GM19043 (cell line): Measurements from ENCODE around the gene SKOR1.

Source experiments
- ATAC-seq: cut with Tn5 transposase; IDR thresholded peaks from one replicate; pipeline ENCODE4 v1.9.1; 2021; ENCODE audit warnings: low read depth; ENCODE audit not compliant: unreplicated experiment

SKOR1 gene, protein sequence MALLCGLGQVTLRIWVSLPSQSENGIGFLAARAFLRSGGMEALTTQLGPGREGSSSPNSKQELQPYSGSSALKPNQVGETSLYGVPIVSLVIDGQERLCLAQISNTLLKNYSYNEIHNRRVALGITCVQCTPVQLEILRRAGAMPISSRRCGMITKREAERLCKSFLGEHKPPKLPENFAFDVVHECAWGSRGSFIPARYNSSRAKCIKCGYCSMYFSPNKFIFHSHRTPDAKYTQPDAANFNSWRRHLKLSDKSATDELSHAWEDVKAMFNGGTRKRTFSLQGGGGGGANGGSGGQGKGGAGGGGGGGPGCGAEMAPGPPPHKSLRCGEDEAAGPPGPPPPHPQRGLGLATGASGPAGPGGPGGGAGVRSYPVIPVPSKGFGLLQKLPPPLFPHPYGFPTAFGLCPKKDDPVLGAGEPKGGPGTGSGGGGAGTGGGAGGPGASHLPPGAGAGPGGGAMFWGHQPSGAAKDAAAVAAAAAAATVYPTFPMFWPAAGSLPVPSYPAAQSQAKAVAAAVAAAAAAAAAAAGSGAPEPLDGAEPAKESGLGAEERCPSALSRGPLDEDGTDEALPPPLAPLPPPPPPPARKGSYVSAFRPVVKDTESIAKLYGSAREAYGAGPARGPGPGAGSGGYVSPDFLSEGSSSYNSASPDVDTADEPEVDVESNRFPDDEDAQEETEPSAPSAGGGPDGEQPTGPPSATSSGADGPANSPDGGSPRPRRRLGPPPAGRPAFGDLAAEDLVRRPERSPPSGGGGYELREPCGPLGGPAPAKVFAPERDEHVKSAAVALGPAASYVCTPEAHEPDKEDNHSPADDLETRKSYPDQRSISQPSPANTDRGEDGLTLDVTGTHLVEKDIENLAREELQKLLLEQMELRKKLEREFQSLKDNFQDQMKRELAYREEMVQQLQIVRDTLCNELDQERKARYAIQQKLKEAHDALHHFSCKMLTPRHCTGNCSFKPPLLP

DNA sequence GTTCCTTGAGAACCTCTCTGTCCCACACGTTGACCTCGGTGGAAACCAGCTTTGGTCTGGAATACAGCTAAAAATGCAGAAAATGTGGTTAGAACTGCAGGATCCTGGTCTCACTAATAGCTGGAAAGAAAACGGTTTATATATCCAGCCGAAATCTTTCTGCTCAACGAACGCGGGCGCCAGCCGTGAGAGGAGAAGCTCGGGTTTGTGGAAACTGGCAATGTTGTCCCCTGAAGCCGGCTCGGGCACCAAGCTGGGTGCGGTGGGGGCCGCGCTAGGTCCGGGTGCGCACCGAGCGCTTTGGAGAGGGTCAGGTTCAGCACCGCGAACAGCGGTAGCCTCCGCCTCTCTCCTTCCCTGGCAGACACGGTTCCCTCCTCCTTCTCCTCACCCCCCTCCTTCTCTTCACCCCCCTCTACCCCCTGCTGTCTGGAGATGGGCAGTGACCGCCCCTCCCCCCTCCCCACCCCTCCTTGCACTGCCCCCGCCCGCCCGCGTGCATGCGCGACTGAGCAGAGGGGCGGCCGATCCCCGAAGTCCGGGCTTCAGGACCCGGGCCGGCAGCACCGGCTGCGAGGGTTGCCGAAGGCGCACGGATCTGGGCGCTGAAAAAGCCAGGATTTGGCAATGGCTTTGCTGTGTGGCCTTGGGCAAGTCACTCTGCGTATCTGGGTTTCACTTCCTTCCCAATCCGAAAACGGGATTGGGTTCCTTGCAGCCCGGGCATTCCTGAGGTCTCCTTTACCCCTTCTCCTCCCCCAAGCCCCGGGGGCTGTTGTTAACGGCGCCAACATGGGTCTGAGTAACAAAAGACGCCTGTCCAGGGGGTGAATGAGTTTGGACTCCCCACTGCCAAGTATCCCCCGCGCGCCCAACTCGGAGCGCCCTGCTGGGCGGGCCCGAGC, at the start of gene SKOR1:
Gene SKOR1 (plus strand): TSS at position 534 of the 905 bp plus-strand sequence. CDS start 94 bp downstream, at position 628.
- no peak for ATAC-seq

DNA sequence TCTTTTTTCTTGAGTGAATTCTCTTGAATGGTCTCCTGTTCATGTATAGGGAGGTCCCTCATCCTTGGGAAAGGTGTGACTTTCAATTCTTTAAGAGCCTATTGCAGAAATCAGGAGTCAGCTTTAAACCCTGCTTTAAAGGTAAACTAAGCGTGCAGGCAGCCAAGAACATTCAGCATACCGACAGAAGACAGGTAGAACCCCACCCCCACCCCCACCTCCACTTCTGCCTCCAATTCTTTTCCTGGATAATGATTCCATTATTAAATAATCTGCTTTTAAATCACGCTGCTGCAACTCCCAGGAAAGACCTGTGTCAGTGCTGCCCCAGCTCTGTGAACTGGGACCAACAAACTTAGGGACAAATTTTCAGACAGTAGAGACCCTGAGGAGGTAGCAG, 49.3 kb upstream of the SKOR1 start:
- ATAC-seq, result no peak

DNA sequence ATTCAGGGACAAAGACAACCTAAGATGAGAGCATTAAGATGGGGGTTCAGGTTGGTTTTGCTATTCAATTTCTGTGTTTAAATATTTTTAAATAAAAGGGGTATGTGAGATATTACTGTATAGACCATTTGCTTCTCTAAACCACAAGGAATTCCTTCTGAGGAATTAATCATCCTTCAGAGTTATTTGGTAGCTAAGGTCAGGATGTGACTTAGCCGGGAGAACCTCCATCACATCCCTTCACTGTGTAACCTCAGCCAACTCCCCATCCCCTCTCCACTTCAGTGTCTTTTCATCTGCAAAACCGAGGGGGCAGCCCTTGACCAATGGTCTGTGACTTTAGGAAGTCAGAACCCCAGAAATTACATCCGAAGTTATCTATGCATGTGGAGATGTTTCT, 48.7 kb upstream of the SKOR1 start:
- no peak for ATAC-seq

DNA sequence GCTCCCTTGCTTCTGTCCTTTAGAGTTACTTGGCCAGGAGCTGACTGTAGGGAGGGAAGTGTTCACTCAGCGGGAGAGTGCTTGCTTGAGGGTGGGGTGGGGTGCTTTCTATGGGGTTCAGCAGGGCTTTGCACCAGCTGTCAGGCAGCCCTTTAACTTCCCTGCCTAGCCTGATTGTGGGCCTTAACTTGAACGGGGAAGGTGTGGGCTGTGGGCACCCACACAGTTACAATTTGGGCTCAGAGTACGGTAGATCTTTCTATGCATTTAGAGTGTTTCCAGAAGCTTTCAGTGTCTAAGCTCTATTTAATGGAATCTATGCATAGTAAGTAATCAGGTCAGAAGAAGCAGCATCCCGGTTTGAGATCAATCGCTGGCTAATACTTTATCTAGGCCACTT, 48.2 kb upstream of the SKOR1 start:
- ATAC-seq, result no peak

DNA sequence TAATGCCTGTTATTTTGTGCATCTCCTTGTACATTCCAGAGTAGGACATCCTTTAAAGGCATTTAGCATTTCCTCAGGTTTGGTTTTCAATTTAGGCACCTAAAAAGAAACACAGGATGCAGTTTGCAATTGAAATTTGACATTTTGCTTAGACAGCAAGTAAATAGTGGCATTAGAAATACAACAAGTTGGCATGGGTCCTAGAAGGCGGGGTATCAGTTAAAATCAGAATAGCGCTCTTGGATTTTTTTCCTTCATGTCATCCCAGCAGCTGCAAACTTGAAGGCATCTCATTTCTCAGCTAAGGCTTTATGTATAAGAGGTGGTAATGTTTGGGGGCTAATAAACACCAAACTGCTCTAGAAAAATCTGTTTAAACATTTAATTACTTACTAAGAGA, 47.5 kb upstream of the SKOR1 start:
- no peak for ATAC-seq

DNA sequence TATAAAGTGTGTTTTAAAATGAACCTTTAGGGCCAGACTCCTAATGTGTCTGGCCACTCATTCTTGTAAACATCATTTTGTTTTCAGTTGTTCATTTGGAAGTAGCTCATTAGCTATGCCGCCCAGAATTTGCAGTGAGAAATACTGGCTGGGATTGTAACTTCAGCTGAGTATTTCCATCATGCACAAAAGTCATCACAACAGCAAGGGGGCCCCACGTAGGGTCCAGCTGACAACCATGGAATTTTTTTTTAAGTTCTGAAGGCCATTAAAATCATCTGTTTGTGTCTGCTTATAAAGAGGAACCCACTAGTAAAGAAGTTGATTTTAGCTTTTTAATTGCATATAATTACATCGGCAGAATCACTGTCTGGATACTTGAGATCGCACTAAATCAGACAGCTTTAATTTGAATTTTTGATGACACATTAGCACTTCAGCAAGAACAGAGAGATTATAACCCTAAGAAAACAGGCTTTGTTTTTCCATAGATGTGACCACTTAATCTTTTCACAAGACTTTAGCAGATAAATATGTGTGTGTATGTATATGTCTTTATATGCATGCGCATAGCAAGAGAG, 46.3 kb upstream of the SKOR1 start:
- no peak for ATAC-seq

DNA sequence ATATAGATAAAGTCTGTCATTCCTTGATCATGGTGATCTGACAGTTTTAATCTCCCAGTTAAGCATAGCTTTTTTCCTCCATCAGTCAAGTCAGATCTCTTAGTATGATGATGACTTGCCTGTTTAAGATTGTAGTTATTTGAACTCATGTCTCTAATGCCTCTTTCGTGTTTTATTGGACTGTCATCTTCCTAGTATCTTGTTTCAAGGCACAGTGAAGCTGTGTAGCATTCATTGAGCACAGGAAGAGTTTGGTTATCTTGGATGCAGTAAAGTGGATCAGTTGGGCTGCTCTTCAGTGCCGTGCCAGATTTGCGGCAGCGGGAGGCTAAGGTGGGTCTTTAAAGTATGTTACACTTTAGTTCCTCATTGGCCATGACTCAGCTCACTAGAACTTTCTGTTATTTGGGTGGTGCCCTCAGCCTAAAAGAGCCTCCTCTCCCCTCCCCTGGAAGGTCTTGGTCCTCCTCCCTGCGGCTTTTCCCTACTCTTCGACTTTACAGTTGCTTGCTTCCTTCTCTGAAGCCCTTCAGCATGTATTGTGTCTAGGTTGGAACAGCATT, 45.7 kb upstream of the SKOR1 start:
- ATAC-seq, result no peak

DNA sequence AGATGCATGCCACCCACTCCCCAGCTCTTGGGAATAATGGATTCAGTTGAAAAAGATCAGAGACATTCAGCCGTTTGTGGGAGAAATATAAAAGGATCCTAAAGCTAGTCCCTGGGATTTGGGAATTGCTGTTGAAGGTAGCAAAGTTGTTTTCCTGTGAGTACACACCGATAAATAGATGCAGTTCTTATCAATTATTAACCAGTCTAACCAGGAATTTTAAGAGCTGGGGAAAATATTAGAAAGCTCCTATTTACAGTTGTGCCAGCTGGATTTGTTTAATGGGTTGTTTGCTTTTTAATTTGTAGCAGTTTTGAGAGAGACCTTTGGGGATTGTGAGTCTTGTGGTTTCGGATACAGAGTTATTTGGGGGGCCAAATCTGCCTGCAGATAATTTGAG, 44.2 kb upstream of the SKOR1 start:
- ATAC-seq, result no peak

DNA sequence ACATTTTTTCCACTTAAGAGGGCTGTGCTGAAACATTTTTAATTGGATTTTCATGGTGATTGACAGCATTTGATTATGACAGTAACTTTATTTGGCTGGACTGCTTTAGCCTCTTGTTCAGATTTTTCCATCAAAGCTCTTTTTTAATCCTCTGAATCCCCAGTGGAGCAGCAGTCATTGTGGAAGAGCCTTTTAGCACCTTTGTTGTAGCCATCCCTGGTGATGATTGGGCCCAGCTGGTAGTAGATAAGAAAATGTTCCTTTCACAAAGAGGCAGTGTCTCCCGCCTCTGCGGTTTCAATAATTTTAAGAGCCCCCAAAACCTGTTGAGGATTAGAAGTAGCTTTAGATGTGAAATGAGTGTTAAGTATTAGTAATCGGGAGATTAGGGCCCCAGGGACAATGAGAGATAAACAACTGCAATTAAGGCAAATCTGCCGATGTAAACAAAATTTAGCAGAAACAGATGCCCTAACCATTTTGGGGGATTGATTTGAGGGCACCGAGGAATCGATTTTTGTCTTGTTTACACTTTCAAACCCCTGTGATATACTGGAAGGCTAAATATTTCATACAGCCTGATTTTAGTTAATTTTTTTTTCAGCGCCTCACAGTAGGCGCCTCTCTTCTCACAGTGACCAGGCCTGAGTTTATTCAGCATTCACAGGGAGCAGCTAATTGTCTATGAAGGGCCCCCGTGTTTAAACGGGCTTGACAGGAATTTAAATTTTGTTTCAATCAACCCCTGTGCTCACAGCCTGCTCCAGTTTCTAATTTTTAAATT, 43.2 kb upstream of the SKOR1 start:
- ATAC-seq, result no peak

DNA sequence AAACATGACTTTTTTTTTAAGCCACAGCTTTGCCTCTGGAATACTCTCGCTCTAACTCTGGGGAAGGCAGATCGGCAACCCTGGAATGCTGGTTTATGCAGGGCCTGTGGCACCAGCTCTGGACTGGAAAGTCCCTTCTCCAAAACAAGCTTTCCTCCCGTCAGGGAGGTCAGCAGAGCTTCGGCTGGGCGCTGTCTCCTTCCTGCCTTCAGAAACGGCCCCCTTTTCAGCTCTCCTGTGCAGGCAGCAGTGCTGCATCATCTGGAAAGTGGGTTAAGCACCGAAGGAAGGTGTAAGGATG, 42.7 kb upstream of the SKOR1 start:
- no peak for ATAC-seq

DNA sequence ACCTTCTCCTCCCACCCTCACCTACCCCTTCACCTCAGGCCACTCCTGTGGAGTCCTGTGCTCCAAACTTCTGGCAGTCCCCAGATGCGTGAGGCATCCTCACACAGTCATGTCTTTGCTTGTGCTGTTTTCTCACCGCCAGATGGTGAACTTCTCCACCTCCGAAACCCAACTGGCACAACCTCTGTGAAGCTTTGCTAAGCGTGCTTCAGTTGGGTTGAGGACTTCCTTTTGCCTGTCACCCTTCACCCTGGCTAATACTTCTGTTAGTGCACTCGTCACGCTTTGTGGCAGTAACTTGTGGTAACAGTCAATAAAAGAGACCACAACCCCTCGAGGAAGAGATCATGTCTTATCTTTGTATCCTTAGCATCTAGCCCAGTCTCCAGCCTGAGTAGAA, 42.0 kb upstream of the SKOR1 start:
- peak; percentile 56 for ATAC-seq

DNA sequence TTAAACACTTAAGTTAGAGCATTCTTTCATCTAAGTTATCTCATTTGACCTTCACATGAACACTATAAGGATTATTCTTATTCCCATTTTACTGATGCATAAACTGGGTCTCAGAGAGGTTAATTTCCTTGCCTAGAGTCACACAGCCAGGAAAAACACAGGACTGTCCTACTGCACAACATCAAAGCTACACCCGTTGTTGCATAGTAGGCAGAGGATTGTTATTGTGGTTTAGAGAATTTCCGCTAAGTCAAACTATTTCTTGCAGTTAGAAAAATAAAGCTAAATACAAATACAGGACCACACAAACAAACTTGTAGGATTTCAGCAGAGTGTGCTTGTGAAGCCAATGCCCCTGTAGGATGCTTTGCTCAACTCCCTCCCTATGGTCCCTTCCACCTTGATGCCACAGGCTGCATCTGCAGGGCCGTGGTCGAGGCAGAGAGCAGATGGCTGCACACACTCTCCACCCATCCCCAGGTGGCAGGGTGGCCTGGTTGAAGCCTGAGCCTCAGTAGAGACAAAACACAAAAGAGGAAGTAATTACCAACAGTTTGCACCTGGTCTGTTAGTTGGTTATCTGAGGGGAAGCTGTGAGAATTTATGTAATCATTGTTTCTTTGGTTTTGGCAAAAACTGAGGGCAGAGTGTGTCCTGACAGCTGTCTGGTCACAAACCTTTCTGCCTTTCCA, 41.1 kb upstream of the SKOR1 start:
- peak; percentile 82 for ATAC-seq

DNA sequence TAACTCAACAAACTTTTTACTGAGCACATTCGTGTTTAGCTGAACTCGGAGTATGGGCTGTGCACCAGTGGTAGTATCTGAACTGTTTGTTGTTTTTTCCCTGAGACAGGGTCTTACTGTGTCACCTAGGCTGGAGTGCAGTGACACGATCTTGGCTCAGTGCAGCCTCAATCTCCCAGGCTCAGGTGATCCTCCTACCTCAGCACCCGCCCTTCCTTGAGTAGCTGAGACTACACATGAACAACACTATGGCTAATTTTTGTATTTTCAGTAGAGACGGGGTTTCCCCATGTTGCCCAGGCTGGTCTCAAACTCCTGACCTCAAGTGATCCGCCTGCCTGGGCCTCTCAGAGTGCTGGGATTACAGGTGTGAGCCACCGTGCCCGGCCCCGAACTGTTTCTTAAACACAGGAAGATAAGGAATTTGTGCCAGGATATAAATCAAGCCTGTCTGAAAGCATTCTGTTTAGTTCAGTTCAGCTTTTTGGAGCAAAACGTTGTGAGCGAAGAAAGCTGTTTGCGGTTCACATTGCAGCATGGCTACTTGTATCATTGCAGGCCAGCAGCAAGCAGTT, 40.4 kb upstream of the SKOR1 start:
- ATAC-seq, result no peak

DNA sequence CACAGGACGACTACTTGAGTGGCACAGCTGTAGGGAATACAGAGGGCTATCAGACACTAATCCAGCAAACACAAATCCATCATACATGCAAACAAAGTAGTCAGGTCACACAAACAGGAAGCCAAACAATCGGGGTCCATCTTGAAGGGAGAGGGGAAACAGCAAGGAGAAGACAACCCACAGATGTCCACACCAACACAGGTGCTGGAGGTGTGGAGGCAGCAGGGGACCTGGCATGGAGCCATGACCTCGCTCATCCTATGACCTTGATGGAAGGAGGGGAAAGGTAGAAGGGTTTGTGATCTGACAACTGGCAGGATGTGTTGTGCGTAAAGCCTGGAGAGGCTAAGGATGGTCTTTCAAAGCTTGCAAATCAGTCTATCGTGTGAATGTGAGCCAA, 39.9 kb upstream of the SKOR1 start:
- ATAC-seq, result no peak

DNA sequence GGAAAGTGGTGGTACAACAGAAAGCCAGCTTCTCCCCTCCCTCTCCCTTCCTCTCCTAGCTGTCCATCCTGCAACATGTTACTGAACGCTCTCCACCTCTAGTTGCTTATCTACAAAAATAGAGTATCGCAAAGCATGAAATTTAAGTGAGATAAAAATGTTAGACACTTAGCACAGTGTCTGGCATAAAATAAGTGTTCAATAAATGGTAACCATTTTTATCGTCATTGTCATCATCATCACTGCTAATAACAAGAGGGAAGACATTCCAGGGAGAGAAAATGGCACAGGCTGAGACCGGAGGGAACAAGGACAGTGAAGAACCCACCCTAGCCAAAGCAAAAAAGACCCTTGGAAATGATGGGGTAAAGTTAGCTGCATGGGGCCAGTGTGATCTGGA, 38.7 kb upstream of the SKOR1 start:
- ATAC-seq, result no peak

DNA sequence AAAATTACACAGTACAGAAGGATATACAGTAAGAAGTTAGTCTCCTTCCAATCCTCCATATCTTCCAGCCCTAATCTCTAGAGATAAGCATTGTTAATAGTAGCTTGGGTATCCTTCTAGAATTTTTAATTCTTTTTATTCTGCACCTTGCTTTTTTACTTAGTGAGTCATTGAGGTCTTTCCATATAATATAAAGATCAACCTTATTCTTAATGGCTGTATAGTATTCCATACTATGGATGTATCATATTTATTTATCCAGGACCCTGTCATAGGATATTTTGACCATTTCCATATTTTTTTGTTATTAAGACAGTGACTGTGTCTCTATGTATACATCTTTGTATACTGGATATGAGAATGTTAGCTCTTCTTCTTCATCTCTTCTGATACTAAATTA, 36.3 kb upstream of the SKOR1 start:
- ATAC-seq, result no peak

DNA sequence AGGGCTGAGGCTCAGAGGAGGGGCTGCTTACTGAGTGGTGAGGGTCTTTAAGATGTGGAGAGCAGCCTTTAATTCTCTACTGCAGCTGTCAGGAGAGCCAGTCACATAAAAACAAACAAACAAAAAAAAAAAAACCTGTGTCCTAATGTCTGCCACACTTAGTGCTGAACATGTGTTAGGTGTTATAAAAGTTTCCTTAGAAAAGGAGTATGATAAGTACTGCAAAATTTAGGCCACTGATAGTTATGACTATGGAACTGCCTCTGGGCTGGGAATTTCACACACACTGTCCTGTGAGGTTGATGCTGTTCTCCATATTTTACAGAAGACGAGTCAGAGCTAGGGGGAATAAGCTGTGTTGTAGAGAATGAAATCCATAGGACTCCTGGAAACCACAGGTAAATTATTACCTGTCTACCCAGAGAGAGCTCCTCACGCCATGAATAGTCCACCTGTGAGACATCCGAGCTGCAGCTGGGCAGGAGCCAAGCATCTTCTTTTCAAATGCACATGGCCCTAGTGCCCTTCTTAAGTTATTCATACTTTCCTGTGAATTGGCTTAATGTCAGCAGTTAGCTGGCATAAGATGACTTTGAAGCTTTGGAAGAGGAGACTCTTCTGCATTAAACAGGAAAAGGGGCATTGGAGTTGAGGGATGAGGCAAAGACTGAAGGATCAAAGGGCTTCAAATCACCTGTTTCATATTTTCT, 34.5 kb upstream of the SKOR1 start:
- no peak for ATAC-seq
